Measurements from ENCODE around the gene ZMYND12. TPM values are rescaled to one million over a fixed set of nuclear protein-coding genes. Genes with fewer than 3 reads are reported as not detected.

Gene ZMYND12
- total and polyA plus RNA-seq, 5 donors, result 0.56 to 2.1 (median 1.7) TPM

- ATAC-seq (peak; percentile 60 to 73), DNase-seq (peak; percentile 43 to 62 (median 60))
- Histone ChIP-seq H3K4me1 (ENCODE audit: control insufficient read depth, insufficient read depth, low read length) (peaks cover 10% of the 10 kb centered on the region), H3K4me3 (ENCODE audit: low read length) (no peak overlapping the region), H3K9me3 (ENCODE audit: control insufficient read depth, low read length) (no peaks in the 10 kb centered on the region), H3K27me3 (ENCODE audit: control insufficient read depth, insufficient read depth) (no peaks in the 10 kb centered on the region), H3K27ac (ENCODE audit: low read length) (peak overlapping the region; percentile 20)
- WGBS, result 11% methylated on average over 10 of the region's 10 CpGs
- intact Hi-C loops (cut with DNase I), result no loop called here
Observed at GRCh38 chr1:42420911-42421585, 34.8 kb downstream of the ZMYND12 start.

GRCh38 chr1:42420121-42420520 is 35.7 kb downstream of the ZMYND12 start:
- peak overlapping the region; percentile 74 for H3K27ac ChIP-seq (ENCODE audit: low read length)
- 54% methylated on average over 7 of the region's 7 CpGs for WGBS
- intact Hi-C loops (cut with DNase I), result no loop called here

GRCh38 chr1:42419126-42419821 is 36.5 kb downstream of the ZMYND12 start:
- intact Hi-C loops (cut with DNase I), result no loop called here
- Histone ChIP-seq H3K4me1 (ENCODE audit: control insufficient read depth, insufficient read depth, low read length) (peaks cover 10% of the 10 kb centered on the region), H3K4me3 (ENCODE audit: low read length) (no peak overlapping the region), H3K27ac (ENCODE audit: low read length) (peak overlapping the region; percentile 56), H3K27me3 (ENCODE audit: control insufficient read depth, insufficient read depth) (no peaks in the 10 kb centered on the region), H3K9me3 (ENCODE audit: control insufficient read depth, low read length) (no peaks in the 10 kb centered on the region)
- 50% methylated on average over 5 of the region's 5 CpGs for WGBS
- ATAC-seq, result peak; percentile 78 to 83
- peak; percentile 56 to 72 (median 70) for DNase-seq

More at GRCh38 chr1:42420121-42420520, 35.7 kb downstream of the ZMYND12 start:
- H3K4me1 ChIP-seq (ENCODE audit: control insufficient read depth, insufficient read depth, low read length), result peaks cover 10% of the 10 kb centered on the region
- DNase-seq (no peak), ATAC-seq (peak in 1 of 2 donors; percentile 53)
- H3K9me3 ChIP-seq (ENCODE audit: control insufficient read depth, low read length), result no peaks in the 10 kb centered on the region
- H3K4me3 ChIP-seq (ENCODE audit: low read length), result no peak overlapping the region
- no peaks in the 10 kb centered on the region for H3K27me3 ChIP-seq (ENCODE audit: control insufficient read depth, insufficient read depth)

- no peak for ATAC-seq
- Histone ChIP-seq H3K4me3 (ENCODE audit: low read length) (no peak overlapping the region), H3K9me3 (ENCODE audit: control insufficient read depth, low read length) (no peaks in the 10 kb centered on the region), H3K27me3 (ENCODE audit: control insufficient read depth, insufficient read depth) (no peaks in the 10 kb centered on the region), H3K27ac (ENCODE audit: low read length) (no peak overlapping the region), H3K4me1 (ENCODE audit: control insufficient read depth, insufficient read depth, low read length) (peaks cover 10% of the 10 kb centered on the region)
- 98% methylated on average over 1 of the region's 1 CpG for WGBS
- intact Hi-C loops (cut with DNase I), result no loop called here
- no peak for DNase-seq
Observed at GRCh38 chr1:42418516-42418915, 37.3 kb downstream of the ZMYND12 start.

GRCh38 chr1:42417166-42417565 is 38.7 kb downstream of the ZMYND12 start:
- DNase-seq (peak in 2 of 3 donors; percentile 44 to 59), ATAC-seq (no peak)
- Histone ChIP-seq H3K27ac (ENCODE audit: low read length) (no peak overlapping the region), H3K27me3 (ENCODE audit: control insufficient read depth, insufficient read depth) (no peaks in the 10 kb centered on the region), H3K4me3 (ENCODE audit: low read length) (no peak overlapping the region), H3K9me3 (ENCODE audit: control insufficient read depth, low read length) (no peaks in the 10 kb centered on the region), H3K4me1 (ENCODE audit: control insufficient read depth, insufficient read depth, low read length) (peaks cover 10% of the 10 kb centered on the region)
- intact Hi-C loops (cut with DNase I), result no loop called here
- 58% methylated on average over 3 of the region's 3 CpGs for WGBS

GRCh38 chr1:42414551-42415496 is 41.0 kb downstream of the ZMYND12 start:
- ATAC-seq, result no peak
- no peak overlapping the region for H3K27ac ChIP-seq (ENCODE audit: low read length)
- WGBS, result 86% methylated on average over 17 of the region's 17 CpGs
- peaks cover 6% of the 10 kb centered on the region for H3K4me1 ChIP-seq (ENCODE audit: control insufficient read depth, insufficient read depth, low read length)
- H3K27me3 ChIP-seq (ENCODE audit: control insufficient read depth, insufficient read depth), result no peaks in the 10 kb centered on the region
- H3K9me3 ChIP-seq (ENCODE audit: control insufficient read depth, low read length), result no peaks in the 10 kb centered on the region
- intact Hi-C loops (cut with DNase I), result no loop called here
- no peak for DNase-seq
- H3K4me3 ChIP-seq (ENCODE audit: low read length), result no peak overlapping the region

GRCh38 chr1:42403880-42404400 is 51.9 kb downstream of the ZMYND12 start:
- ATAC-seq (no peak), DNase-seq (no peak)
- no peak overlapping the region for H3K4me3 ChIP-seq (ENCODE audit: low read length)
- H3K27ac ChIP-seq (ENCODE audit: low read length), result no peak overlapping the region
- intact Hi-C loops (cut with DNase I), result no loop called here
- H3K9me3 ChIP-seq (ENCODE audit: control insufficient read depth, low read length), result no peaks in the 10 kb centered on the region
- H3K27me3 ChIP-seq (ENCODE audit: control insufficient read depth, insufficient read depth), result no peaks in the 10 kb centered on the region
- H3K4me1 ChIP-seq (ENCODE audit: control insufficient read depth, insufficient read depth, low read length), result no peaks in the 10 kb centered on the region
- WGBS, result 98% methylated on average over 1 of the region's 1 CpG

- Histone ChIP-seq H3K4me1 (ENCODE audit: control insufficient read depth, insufficient read depth, low read length) (no peaks in the 10 kb centered on the region), H3K27ac (ENCODE audit: low read length) (no peak overlapping the region), H3K27me3 (ENCODE audit: control insufficient read depth, insufficient read depth) (no peaks in the 10 kb centered on the region), H3K9me3 (ENCODE audit: control insufficient read depth, low read length) (no peaks in the 10 kb centered on the region), H3K4me3 (ENCODE audit: low read length) (no peak overlapping the region)
- DNase-seq (no peak), ATAC-seq (no peak)
- 81% methylated on average over 10 of the region's 10 CpGs for WGBS
- intact Hi-C loops (cut with DNase I), result no loop called here
Observed at GRCh38 chr1:42399315-42400100, 56.3 kb downstream of the ZMYND12 start.

- H3K4me3 ChIP-seq (ENCODE audit: low read length), result no peak overlapping the region
- intact Hi-C loops (cut with DNase I), result no loop called here
- whole genome bisulfite sequencing, result 55% methylated on average over 2 of the region's 2 CpGs
- no peaks in the 10 kb centered on the region for H3K4me1 ChIP-seq (ENCODE audit: control insufficient read depth, insufficient read depth, low read length)
- no peaks in the 10 kb centered on the region for H3K9me3 ChIP-seq (ENCODE audit: control insufficient read depth, low read length)
- H3K27ac ChIP-seq (ENCODE audit: low read length), result no peak overlapping the region
- DNase-seq, result no peak
- peak in 1 of 2 donors; percentile 66 for ATAC-seq
- H3K27me3 ChIP-seq (ENCODE audit: control insufficient read depth, insufficient read depth), result no peaks in the 10 kb centered on the region
Observed at GRCh38 chr1:42392967-42393848, 62.6 kb downstream of the ZMYND12 start.

Measured in right cardiac atrium (tissue), 5 donors.